Measurements from ENCODE around the gene SV2C.

The SV2C gene

DNA sequence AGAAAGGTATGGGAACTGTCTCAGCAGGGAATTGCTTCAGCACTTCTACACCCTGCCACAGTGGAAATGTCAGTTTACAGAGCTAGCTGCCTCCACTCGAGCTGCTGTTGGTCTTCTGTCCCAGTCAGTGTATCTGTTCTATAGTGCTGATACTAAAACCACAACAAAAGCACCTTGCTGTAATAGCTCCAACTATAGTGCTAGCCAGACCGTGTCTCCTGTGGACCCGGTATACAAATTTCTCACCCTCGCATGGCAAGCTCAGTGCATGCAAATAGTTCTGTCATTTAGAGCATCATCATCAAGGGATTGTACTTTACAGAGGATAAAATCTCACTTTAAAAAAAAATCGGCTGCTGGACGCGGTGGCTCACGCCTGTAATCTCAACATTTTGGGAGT lies 268.4 kb downstream of the SV2C start:
- H3K9me3 Mint-ChIP-seq, result no peaks in the 10 kb centered on the region
- H3K27me3 Mint-ChIP-seq (ENCODE audit: low read depth), result peaks cover 6% of the 10 kb centered on the region
- no peaks in the 10 kb centered on the region for H3K36me3 Mint-ChIP-seq (ENCODE audit: low read depth)
- no peaks in the 10 kb centered on the region for H3K4me1 Mint-ChIP-seq
- no peak overlapping the region for H3K27ac Mint-ChIP-seq
- H3K4me3 Mint-ChIP-seq, result no peak overlapping the region
- TF ChIP-seq, protein P1, sequence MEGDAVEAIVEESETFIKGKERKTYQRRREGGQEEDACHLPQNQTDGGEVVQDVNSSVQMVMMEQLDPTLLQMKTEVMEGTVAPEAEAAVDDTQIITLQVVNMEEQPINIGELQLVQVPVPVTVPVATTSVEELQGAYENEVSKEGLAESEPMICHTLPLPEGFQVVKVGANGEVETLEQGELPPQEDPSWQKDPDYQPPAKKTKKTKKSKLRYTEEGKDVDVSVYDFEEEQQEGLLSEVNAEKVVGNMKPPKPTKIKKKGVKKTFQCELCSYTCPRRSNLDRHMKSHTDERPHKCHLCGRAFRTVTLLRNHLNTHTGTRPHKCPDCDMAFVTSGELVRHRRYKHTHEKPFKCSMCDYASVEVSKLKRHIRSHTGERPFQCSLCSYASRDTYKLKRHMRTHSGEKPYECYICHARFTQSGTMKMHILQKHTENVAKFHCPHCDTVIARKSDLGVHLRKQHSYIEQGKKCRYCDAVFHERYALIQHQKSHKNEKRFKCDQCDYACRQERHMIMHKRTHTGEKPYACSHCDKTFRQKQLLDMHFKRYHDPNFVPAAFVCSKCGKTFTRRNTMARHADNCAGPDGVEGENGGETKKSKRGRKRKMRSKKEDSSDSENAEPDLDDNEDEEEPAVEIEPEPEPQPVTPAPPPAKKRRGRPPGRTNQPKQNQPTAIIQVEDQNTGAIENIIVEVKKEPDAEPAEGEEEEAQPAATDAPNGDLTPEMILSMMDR (IDR thresholded peaks at IDR 0.05; ENCODE audit: unreplicated experiment in 3 of 3), result no peak

DNA sequence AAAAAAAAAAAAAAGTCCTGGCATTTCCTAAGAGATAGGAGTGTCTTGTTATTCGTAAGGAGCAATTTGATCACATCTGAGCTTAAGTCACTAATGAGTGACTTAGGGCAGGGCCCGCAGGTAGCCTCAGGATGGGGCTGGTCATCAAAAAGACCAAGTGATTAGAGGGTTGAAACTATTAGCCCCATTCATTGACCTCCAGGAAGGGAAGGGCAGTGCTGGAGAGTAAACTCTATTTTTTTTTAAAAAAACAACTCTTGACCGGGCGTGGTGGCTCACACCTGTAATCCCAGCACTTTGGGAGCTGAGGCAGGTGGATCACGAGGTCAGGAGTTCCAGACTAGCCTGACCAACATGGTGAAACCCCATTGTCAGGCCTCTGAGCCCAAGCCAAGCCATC lies 273.7 kb downstream of the SV2C start:
- TF ChIP-seq, protein P1 (IDR thresholded peaks at IDR 0.05; ENCODE audit: unreplicated experiment in 3 of 3), result no peak
- Mint-ChIP-seq H3K9me3 (no peaks in the 10 kb centered on the region), H3K4me1 (no peaks in the 10 kb centered on the region)

DNA sequence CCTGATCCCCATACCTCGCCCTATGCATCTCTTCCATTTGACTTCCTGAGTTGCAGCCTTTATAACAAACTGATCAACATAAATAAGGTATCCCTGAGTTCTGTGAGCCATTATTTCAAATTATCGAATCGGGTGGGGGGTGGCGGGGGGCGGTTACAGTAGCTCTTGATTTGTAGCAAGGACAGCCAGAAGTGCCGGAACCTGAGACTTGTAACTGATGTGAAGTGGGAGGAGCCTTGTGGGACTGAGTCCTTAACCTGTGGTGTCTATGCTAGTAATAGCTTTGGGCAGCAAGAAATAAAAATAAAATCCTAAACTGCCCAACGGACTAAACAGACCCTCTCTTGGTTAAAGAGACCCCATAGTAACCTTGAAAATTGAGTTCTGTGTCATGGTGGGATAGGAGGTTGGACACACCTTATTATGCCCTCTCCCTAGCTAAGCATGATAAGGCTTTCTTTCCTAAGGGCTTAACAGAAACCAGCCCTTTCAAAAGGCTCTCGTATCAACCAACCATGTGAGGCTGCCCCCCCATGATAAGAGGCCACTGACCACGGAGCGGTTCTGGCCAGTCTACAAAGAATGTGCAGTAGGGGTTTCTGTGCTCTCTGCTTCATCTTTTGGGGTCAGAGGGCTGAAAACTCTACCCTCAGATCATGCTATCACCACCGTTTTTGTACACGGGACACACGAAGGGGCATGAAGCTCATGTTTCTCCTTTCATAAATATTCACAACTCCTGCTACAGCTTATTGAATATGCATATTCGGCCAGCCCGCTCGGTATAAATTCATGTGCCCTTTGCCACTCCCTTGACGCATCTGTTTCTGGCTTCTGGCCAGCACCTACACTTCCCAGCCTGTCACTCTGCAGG lies 280.4 kb downstream of the SV2C start:
- H3K36me3 Mint-ChIP-seq (ENCODE audit: low read depth), result no peaks in the 10 kb centered on the region
- no peak overlapping the region for H3K27ac Mint-ChIP-seq
- no peaks in the 10 kb centered on the region for H3K9me3 Mint-ChIP-seq
- H3K4me1 Mint-ChIP-seq, result peaks cover 5% of the 10 kb centered on the region
- TF ChIP-seq, protein P1 (IDR thresholded peaks at IDR 0.05; ENCODE audit: unreplicated experiment in 3 of 3), result no peak
- peaks cover 15% of the 10 kb centered on the region for H3K27me3 Mint-ChIP-seq (ENCODE audit: low read depth)
- H3K4me3 Mint-ChIP-seq, result no peak overlapping the region

More for the DNA sequence above, 273.7 kb downstream of the SV2C start:
- Mint-ChIP-seq H3K4me3 (no peak overlapping the region), H3K27ac (no peak overlapping the region), H3K36me3 (ENCODE audit: low read depth) (no peaks in the 10 kb centered on the region), H3K27me3 (ENCODE audit: low read depth) (peaks cover 24% of the 10 kb centered on the region)

DNA sequence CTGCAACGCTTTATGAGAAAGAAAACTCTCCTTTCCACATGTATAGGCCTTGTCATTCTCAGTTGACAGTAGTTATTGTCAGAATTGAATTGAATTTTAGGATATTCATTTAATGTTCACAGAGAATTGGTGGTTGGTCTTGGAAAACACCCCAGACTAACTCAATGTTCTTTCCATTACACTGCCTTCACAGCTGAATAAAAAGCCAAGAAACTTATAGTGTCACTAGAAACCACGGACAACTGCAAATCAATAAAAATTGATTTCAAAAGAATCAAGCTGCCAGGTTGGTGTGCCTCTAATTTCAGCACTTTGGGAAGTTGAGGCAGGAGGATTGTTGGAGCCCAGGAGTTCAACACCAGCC lies 281.0 kb downstream of the SV2C start:
- H3K9me3 Mint-ChIP-seq, result no peaks in the 10 kb centered on the region

DNA sequence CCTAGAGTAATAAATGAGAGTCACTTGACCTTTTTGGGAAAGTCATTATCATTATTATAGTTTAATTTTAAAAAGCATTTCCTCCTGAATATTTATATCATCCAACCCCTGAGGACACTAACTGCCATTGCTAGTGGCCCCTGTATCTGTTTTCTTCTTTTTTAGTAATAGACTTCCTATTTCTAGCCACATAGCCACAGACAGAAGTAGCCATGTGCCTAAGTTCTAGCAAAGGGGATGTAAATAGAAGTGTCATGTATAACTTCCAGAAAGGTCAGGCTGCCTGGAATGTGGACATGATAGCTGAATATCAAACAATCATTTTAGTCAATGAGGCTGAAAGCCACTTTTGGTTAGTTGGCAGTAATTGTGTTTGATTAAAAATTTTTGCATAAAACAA lies 282.4 kb downstream of the SV2C start:
- no peaks in the 10 kb centered on the region for H3K36me3 Mint-ChIP-seq (ENCODE audit: low read depth)
- peaks cover 9% of the 10 kb centered on the region for H3K27me3 Mint-ChIP-seq (ENCODE audit: low read depth)
- no peaks in the 10 kb centered on the region for H3K9me3 Mint-ChIP-seq
- TF ChIP-seq, protein P1 (IDR thresholded peaks at IDR 0.05; ENCODE audit: unreplicated experiment in 3 of 3), result no peak
- peaks cover 5% of the 10 kb centered on the region for H3K4me1 Mint-ChIP-seq
- no peak overlapping the region for H3K4me3 Mint-ChIP-seq
- no peak overlapping the region for H3K27ac Mint-ChIP-seq

More for the DNA sequence above, 281.0 kb downstream of the SV2C start:
- Mint-ChIP-seq H3K27me3 (ENCODE audit: low read depth) (peaks cover 12% of the 10 kb centered on the region), H3K4me3 (no peak overlapping the region), H3K27ac (no peak overlapping the region), H3K4me1 (peaks cover 5% of the 10 kb centered on the region), H3K36me3 (ENCODE audit: low read depth) (no peaks in the 10 kb centered on the region)
- TF ChIP-seq, protein P1 (IDR thresholded peaks at IDR 0.05; ENCODE audit: unreplicated experiment in 3 of 3), result no peak

DNA sequence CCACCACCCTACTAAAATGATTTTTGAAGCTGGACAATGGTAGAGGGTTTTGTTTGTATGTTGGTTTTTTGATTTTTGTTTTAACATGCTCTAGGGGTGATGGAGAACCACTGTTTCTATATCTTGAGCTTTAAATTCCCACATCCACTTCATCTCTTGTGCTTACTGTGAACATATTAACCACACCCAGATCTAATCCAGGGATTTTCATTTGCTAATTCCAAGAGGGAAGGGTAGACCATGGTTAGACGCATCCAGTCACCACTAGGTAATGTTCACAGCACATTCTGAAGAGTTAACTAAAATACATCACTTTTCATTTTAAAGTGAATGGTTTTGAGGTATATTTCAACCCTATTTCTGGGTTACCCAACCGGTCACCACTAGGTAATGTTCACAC lies 283.4 kb downstream of the SV2C start:
- no peak overlapping the region for H3K4me3 Mint-ChIP-seq

More for the DNA sequence above, 283.4 kb downstream of the SV2C start:
- Mint-ChIP-seq H3K36me3 (ENCODE audit: low read depth) (no peaks in the 10 kb centered on the region), H3K4me1 (peaks cover 5% of the 10 kb centered on the region), H3K27ac (no peak overlapping the region), H3K27me3 (ENCODE audit: low read depth) (peaks cover 9% of the 10 kb centered on the region), H3K9me3 (no peaks in the 10 kb centered on the region)
- TF ChIP-seq, protein P1 (IDR thresholded peaks at IDR 0.05; ENCODE audit: unreplicated experiment in 3 of 3), result no peak

Data from nephron (organoid).